ENCODE results near the gene TMIGD1. TPM values are rescaled to one million over a fixed set of nuclear protein-coding genes. Genes with fewer than 3 reads are reported as not detected.

The TMIGD1 gene
- total RNA-seq, 2 experiments from 2014 or later: not detected

GRCh38 chr17:30290077-30290476, 43.8 kb downstream of the TMIGD1 start:
- no peaks in the 10 kb centered on the region for H3K27me3 Mint-ChIP-seq
- ChIA-PET POLR2A (interaction anchor here (1.5 to 2.7 kb wide), 2 partner anchors 38 to 44 kb away, joined by 4 to 34 read pairs; partner anchors contain the start of gene TMIGD1), CTCF (interaction anchor here (2.5 to 3.5 kb wide), 3 partner anchors 45 to 185 kb away, joined by 7 to 43 read pairs (median 26); partner anchors contain the start of gene TMIGD1)
- intact Hi-C loops (cut with micrococcal nuclease): no loop called here
- H3K4me1 Mint-ChIP-seq (ENCODE audit: low read depth): peaks cover 21% of the 10 kb centered on the region
- DNase-seq (no peak), ATAC-seq (no peak)
- H3K36me3 Mint-ChIP-seq (ENCODE audit: low read depth): peaks cover 35% of the 10 kb centered on the region
- no peak for TF ChIP-seq CTCF (IDR thresholded peaks at IDR 0.05)
- H3K4me3 Mint-ChIP-seq: peak overlapping the region; percentile 94
- H3K27ac Mint-ChIP-seq: no peak overlapping the region
- no peaks in the 10 kb centered on the region for H3K9me3 Mint-ChIP-seq

- Mint-ChIP-seq H3K9me3 (no peaks in the 10 kb centered on the region), H3K27me3 (no peaks in the 10 kb centered on the region), H3K4me3 (no peak overlapping the region), H3K4me1 (ENCODE audit: low read depth) (no peaks in the 10 kb centered on the region), H3K27ac (no peak overlapping the region), H3K36me3 (ENCODE audit: low read depth) (peaks cover 50% of the 10 kb centered on the region)
- intact Hi-C loops (cut with micrococcal nuclease): no loop called here
- ATAC-seq (no peak), DNase-seq (no peak)
- TF ChIP-seq CTCF (IDR thresholded peaks at IDR 0.05): no peak
- POLR2A ChIA-PET: no interaction called here
- CTCF ChIA-PET: interaction anchor here (0.6 to 1.1 kb wide), 5 partner anchors 12 to 175 kb away, joined by 3 to 5 read pairs (median 4); partner anchors contain the start of gene BLMH
Observed at GRCh38 chr17:30279156-30279555, 54.7 kb downstream of the TMIGD1 start.

- H3K27me3 Mint-ChIP-seq: no peaks in the 10 kb centered on the region
- H3K36me3 Mint-ChIP-seq (ENCODE audit: low read depth): peaks cover 52% of the 10 kb centered on the region
- intact Hi-C loops (cut with micrococcal nuclease): no loop called here
- no peak overlapping the region for H3K4me3 Mint-ChIP-seq
- H3K9me3 Mint-ChIP-seq: no peaks in the 10 kb centered on the region
- no peak for TF ChIP-seq CTCF (IDR thresholded peaks at IDR 0.05)
- ATAC-seq: no peak
- CTCF ChIA-PET: interaction anchor here (0.9 to 1.0 kb wide), 3 partner anchors 56 to 153 kb away, joined by 3 to 4 read pairs (median 4); no protein-coding TSS in a partner anchor
- POLR2A ChIA-PET: no interaction called here
- H3K27ac Mint-ChIP-seq: no peak overlapping the region
- DNase-seq: peak; percentile 11
- no peaks in the 10 kb centered on the region for H3K4me1 Mint-ChIP-seq (ENCODE audit: low read depth)
Observed at GRCh38 chr17:30278032-30278431, 55.8 kb downstream of the TMIGD1 start.

- Mint-ChIP-seq H3K27me3 (no peaks in the 10 kb centered on the region), H3K27ac (no peak overlapping the region), H3K4me1 (ENCODE audit: low read depth) (no peaks in the 10 kb centered on the region), H3K4me3 (no peak overlapping the region), H3K9me3 (no peaks in the 10 kb centered on the region), H3K36me3 (ENCODE audit: low read depth) (peaks cover 58% of the 10 kb centered on the region)
- POLR2A ChIA-PET: interaction anchor here (1.8 kb wide), 1 partner anchor 16 kb away, joined by 6 read pairs; the partner anchor contains the start of gene BLMH
- CTCF ChIA-PET: no interaction called here
- no peak for ATAC-seq
- no peak for TF ChIP-seq CTCF (IDR thresholded peaks at IDR 0.05)
- intact Hi-C loops (cut with micrococcal nuclease): no loop called here
- DNase-seq: no peak
Observed at GRCh38 chr17:30275911-30276310, 57.9 kb downstream of the TMIGD1 start.

GRCh38 chr17:30274887-30275286, 59.0 kb downstream of the TMIGD1 start:
- peaks cover 57% of the 10 kb centered on the region for H3K36me3 Mint-ChIP-seq (ENCODE audit: low read depth)
- intact Hi-C loops (cut with micrococcal nuclease): no loop called here
- CTCF ChIA-PET: no interaction called here
- TF ChIP-seq CTCF (IDR thresholded peaks at IDR 0.05): no peak
- POLR2A ChIA-PET: interaction anchor here (1.8 kb wide), 1 partner anchor 17 kb away, joined by 6 read pairs; the partner anchor contains the start of gene BLMH
- H3K4me3 Mint-ChIP-seq: no peak overlapping the region
- ATAC-seq: no peak
- H3K27ac Mint-ChIP-seq: no peak overlapping the region
- no peaks in the 10 kb centered on the region for H3K4me1 Mint-ChIP-seq (ENCODE audit: low read depth)
- H3K9me3 Mint-ChIP-seq: no peaks in the 10 kb centered on the region
- DNase-seq: no peak
- no peaks in the 10 kb centered on the region for H3K27me3 Mint-ChIP-seq

All from activated CD8-positive, alpha-beta T cell treated with anti-CD3 and anti-CD28 coated beads for 36 hours (primary cell).